ENCODE data around the gene SLIT3. TPM values are rescaled to one million over a fixed set of nuclear protein-coding genes. Genes with fewer than 3 reads are reported as not detected.

SLIT3 gene
- total RNA-seq, 4 donors from 2014 or later = 0.72 to 37.4 (median 5.3) TPM

DNA sequence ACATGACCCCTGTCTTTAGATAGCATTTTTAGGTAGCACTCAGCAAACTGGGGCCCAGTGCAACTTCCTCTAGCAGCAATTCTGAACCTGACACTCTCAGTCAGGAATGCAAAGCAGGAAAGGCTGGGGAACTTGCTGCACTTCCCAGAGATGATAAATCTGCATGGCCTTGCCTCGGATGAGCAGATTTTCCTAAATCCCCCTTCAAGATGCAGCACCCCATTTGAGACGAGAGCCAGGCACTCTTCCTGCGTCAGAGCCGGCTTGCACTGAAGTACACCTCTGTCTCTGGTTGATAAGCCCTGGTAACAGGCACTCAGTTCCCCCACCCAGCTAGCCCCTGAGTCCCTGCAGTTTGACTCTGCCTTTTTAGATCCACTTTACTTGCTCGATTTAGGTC, 425.1 kb downstream of the SLIT3 start:
- Histone ChIP-seq H3K27me3 (peaks cover 0 to 7% (median 0%) of the 10 kb centered on the region in 4 donors), H3K4me3 (no peak overlapping the region), H3K4me1 (no peaks in the 10 kb centered on the region), H3K36me3 (no peaks in the 10 kb centered on the region), H3K27ac (no peak overlapping the region), H3K9me3 (no peaks in the 10 kb centered on the region)
- WGBS, 2 donors = 57 to 70% methylated on average over 4 to 5 of the region's 5 CpGs
- DNase-seq = no peak
- TF ChIP-seq POLR2A (IDR thresholded peaks at IDR 0.05) = no peak
- TF ChIP-seq, protein P1, sequence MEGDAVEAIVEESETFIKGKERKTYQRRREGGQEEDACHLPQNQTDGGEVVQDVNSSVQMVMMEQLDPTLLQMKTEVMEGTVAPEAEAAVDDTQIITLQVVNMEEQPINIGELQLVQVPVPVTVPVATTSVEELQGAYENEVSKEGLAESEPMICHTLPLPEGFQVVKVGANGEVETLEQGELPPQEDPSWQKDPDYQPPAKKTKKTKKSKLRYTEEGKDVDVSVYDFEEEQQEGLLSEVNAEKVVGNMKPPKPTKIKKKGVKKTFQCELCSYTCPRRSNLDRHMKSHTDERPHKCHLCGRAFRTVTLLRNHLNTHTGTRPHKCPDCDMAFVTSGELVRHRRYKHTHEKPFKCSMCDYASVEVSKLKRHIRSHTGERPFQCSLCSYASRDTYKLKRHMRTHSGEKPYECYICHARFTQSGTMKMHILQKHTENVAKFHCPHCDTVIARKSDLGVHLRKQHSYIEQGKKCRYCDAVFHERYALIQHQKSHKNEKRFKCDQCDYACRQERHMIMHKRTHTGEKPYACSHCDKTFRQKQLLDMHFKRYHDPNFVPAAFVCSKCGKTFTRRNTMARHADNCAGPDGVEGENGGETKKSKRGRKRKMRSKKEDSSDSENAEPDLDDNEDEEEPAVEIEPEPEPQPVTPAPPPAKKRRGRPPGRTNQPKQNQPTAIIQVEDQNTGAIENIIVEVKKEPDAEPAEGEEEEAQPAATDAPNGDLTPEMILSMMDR (IDR thresholded peaks at IDR 0.05) = no peak
- intact Hi-C loops (cut with DNase I) = no loop called here

DNA sequence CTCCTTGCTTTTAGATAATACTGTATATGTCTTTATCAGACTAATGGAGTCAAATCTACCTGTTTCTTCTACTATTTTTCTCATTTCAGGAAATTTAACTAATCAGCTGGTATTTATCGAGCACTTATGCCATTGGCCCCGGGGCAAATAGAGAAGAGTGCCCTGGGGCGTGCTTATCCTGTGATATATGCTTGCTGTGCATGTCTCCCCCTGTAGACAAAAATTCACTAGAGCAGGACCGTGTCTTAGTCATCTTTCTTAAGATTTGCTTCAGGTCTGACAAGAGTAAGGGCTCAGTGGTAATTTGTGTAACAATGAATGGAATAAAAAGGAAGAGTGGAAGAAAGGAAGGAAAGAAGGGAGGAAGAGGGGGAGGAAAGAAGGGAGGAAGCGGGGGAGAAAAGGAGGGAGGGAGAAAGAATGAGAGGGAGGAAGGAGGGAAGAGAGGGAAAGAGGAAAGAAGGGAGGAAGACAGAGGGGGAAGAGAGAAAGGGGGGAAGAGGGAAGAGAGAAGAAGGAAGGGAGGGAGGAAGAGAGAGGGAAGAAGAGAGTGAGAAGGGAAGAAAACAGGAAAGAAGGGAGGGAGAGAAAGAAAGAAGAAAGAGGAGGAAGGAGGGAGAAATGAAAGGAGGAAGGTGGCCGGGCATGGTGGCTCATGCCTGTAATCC, 426.1 kb downstream of the SLIT3 start:
- Histone ChIP-seq H3K4me3 (no peak overlapping the region), H3K4me1 (no peaks in the 10 kb centered on the region), H3K9me3 (no peaks in the 10 kb centered on the region), H3K27ac (no peak overlapping the region), H3K36me3 (no peaks in the 10 kb centered on the region), H3K27me3 (peaks cover 0 to 8% (median 0%) of the 10 kb centered on the region in 4 donors)
- intact Hi-C loops (cut with DNase I) = no loop called here
- TF ChIP-seq POLR2A (IDR thresholded peaks at IDR 0.05) = no peak
- TF ChIP-seq, protein P1 (IDR thresholded peaks at IDR 0.05) = no peak
- WGBS, 2 donors = 61 to 68% methylated on average over 4 to 6 of the region's 6 CpGs
- DNase-seq = no peak

DNA sequence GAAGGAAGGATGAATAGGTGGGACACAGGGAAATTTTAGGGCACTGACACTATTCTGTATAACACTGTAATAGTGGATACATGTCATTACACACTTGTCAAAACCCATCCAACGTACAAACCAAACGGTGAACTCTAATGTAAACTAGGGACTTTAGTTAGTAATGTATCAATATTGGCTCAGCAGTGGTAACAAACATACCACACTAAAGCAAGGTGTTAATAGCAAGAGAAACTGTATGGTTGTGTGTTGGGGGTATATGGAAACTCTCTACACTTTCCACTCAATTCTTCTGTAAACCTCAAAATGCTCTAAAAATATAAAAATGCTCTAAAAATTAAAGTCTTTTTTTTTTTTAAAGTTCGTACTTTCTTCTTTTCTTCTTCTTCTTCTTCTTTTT, 428.7 kb downstream of the SLIT3 start:
- H3K27me3 ChIP-seq = peaks cover 0 to 11% (median 0%) of the 10 kb centered on the region in 4 donors
- DNase-seq = no peak
- H3K4me3 ChIP-seq = no peak overlapping the region
- TF ChIP-seq, protein P1 (IDR thresholded peaks at IDR 0.05) = no peak
- H3K27ac ChIP-seq = no peak overlapping the region
- no peaks in the 10 kb centered on the region for H3K9me3 ChIP-seq
- H3K4me1 ChIP-seq = no peaks in the 10 kb centered on the region
- intact Hi-C loops (cut with DNase I) = no loop called here
- 65 to 71% methylated on average over 3 of the region's 3 CpGs for WGBS, 2 donors
- H3K36me3 ChIP-seq = no peaks in the 10 kb centered on the region

DNA sequence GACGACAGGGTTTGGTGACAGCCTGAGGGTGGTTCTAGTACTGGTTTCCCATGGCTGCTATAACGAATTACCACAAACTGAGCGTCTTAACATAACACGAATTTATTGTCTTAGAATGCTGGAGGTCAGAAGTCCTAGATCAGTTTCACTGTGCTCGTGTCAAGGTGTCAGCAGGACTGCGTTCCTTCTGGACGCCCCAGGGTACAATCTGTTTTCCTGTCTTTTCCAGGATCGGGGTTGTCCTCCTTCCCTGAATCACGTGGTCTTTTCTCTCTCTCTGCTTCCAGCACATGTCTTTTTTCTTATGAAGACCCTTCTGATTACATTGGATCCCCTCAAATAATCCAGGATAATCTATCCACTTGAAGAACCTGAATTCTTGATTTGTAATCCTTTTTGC, 430.0 kb downstream of the SLIT3 start:
- H3K4me3 ChIP-seq = no peak overlapping the region
- no peaks in the 10 kb centered on the region for H3K4me1 ChIP-seq
- H3K36me3 ChIP-seq = no peaks in the 10 kb centered on the region
- H3K9me3 ChIP-seq = no peaks in the 10 kb centered on the region
- intact Hi-C loops (cut with DNase I) = no loop called here
- H3K27me3 ChIP-seq = peaks cover 0 to 11% (median 0%) of the 10 kb centered on the region in 4 donors
- no peak overlapping the region for H3K27ac ChIP-seq
- TF ChIP-seq, protein P1 (IDR thresholded peaks at IDR 0.05) = no peak
- no peak for TF ChIP-seq POLR2A (IDR thresholded peaks at IDR 0.05)
- WGBS, 2 donors = 74 to 78% methylated on average over 9 of the region's 9 CpGs
- DNase-seq = no peak

DNA sequence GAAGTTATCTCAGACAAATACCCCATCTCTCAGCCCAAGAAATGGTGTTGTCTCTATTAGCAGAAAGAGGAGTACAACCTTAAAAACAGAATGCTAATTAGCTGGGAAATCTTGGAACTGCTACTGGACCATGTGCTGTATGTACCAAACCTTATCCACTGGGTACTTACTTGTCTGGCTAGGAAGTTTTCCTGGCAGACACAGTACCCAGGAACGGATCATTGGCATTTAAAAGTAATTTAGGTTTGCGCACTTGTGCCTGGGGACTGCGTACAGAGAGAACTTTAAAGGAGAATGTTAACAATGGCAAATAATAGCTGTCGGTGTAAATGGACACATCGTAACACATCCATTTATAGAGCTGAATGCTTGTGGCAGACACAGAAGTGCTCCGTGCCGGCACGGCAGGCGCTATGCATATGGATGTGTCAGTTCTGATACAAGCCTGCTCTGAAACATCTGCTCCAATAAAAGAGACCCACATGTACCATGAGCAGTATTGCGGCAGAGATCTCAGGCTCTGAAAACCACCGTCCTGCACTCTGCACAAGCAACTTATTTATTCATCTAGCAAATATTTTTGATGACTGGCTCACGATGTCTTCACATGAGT, 431.2 kb downstream of the SLIT3 start:
- Histone ChIP-seq H3K27ac (no peak overlapping the region), H3K27me3 (peaks cover 0 to 9% (median 0%) of the 10 kb centered on the region in 4 donors), H3K4me3 (no peak overlapping the region), H3K36me3 (no peaks in the 10 kb centered on the region), H3K9me3 (no peaks in the 10 kb centered on the region), H3K4me1 (no peaks in the 10 kb centered on the region)
- intact Hi-C loops (cut with DNase I) = no loop called here
- TF ChIP-seq, protein P1 (IDR thresholded peaks at IDR 0.05) = no peak
- no peak for TF ChIP-seq POLR2A (IDR thresholded peaks at IDR 0.05)
- DNase-seq = no peak
- WGBS, 2 donors = 65 to 85% methylated on average over 12 of the region's 12 CpGs
